Measurements from ENCODE around the gene PREP. TPM values are rescaled to one million over a fixed set of nuclear protein-coding genes. Genes with fewer than 3 reads are reported as not detected.

Gene PREP
- polyA plus RNA-seq, 2 of the 4 experiments (the other 2 are of a cell fraction) = 18.9 to 29.7 TPM

DNA sequence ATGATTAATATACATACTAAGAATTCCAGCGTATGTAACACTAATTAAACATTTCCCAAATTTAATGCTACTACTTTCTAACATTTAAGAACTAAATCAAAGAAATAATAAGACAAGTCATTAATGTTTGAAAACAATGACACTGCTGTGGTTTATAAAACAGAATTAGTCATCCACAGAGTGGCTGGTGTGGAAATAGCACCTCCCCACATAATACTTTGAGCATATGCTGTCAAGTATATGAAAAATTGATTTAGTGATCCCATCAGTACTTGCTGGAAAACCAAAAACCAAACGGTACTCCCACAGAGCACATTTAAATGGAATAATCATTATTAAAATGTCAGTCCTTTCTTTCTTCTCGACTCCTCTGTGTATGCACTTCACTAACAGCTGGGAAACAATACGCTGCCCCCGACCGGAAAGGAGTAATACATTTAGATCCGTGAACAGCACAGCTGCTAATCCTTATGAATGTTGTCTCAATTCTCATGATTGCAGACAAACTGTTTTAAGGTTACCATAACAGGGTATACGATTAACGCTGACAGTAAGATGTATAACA is 78.4 kb downstream of the PREP start:
- CTCF ChIA-PET = interaction anchor here (0.7 kb wide), 1 partner anchor 237 kb away, joined by 3 read pairs; no protein-coding TSS in a partner anchor
- WGBS (ENCODE audit: missing lambda C conversion rate) = 88% methylated on average over 9 of the region's 9 CpGs
- no peak for TF ChIP-seq PHF8 (IDR thresholded peaks at IDR 0.05; ENCODE audit: borderline replicate concordance, low read depth)
- H3K4me1 ChIP-seq = peaks cover 15% of the 10 kb centered on the region
- no peak for FAIRE-seq
- no peak overlapping the region for H3K4me2 ChIP-seq
- POLR2A ChIA-PET = no interaction called here
- H3K27ac ChIP-seq = no peak overlapping the region
- no peak for DNase-seq (ENCODE audit: low read depth in 1 of 2, low spot score in 1 of 2)
- H3K9me3 ChIP-seq = no peaks in the 10 kb centered on the region
- no peak for ATAC-seq
- H3K4me3 ChIP-seq = no peak overlapping the region

DNA sequence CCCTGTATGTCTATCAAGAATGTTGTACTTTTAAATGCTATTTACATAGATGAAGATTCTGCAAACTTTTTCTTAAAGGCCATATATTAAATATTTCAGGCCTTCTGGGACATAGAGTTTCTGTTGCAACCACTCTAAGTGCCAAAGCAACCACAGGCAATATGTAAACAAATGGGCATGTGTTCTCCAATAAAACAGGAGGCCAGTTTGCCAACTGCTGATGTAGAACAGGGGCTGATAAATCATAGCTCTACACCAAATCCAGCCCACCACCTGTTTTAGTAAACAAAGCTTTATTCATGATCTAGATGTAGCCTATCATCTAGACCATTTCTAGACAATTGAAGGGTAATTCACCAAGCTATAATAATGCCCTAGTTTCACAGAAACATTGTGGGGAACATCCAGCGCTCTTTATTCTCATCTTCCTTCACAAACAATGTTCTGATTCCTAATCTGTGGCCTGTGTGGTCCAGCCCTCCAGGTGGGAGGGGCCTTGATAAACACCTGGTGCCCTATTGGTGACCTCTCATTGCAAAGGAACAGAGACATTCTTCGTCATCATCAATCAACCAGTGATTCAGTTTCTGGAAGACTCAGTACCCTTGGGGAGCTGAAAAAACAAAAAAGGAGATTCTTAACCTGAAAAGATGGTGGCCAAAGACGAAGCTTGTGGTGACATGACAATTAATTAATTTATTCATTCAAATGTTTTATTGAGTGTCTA is 80.2 kb downstream of the PREP start:
- FAIRE-seq (no peak), ATAC-seq (no peak), DNase-seq (ENCODE audit: low read depth in 1 of 2, low spot score in 1 of 2) (no peak)
- TF ChIP-seq SREBF2 (IDR thresholded peaks at IDR 0.05) = no peak
- no peak for TF ChIP-seq ELK1 (IDR thresholded peaks at IDR 0.05; ENCODE audit: low read depth, low read length)
- TF ChIP-seq, protein P1, sequence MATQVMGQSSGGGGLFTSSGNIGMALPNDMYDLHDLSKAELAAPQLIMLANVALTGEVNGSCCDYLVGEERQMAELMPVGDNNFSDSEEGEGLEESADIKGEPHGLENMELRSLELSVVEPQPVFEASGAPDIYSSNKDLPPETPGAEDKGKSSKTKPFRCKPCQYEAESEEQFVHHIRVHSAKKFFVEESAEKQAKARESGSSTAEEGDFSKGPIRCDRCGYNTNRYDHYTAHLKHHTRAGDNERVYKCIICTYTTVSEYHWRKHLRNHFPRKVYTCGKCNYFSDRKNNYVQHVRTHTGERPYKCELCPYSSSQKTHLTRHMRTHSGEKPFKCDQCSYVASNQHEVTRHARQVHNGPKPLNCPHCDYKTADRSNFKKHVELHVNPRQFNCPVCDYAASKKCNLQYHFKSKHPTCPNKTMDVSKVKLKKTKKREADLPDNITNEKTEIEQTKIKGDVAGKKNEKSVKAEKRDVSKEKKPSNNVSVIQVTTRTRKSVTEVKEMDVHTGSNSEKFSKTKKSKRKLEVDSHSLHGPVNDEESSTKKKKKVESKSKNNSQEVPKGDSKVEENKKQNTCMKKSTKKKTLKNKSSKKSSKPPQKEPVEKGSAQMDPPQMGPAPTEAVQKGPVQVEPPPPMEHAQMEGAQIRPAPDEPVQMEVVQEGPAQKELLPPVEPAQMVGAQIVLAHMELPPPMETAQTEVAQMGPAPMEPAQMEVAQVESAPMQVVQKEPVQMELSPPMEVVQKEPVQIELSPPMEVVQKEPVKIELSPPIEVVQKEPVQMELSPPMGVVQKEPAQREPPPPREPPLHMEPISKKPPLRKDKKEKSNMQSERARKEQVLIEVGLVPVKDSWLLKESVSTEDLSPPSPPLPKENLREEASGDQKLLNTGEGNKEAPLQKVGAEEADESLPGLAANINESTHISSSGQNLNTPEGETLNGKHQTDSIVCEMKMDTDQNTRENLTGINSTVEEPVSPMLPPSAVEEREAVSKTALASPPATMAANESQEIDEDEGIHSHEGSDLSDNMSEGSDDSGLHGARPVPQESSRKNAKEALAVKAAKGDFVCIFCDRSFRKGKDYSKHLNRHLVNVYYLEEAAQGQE (IDR thresholded peaks at IDR 0.05) = no peak
- TF ChIP-seq JUN (IDR thresholded peaks at IDR 0.05) = no peak
- no peak for TF ChIP-seq HOXB5 (CRISPR knock-in tag; IDR thresholded peaks at IDR 0.05)
- no peak for TF ChIP-seq BCL3 (IDR thresholded peaks at IDR 0.05)
- TF ChIP-seq KDM5A (IDR thresholded peaks at IDR 0.05) = no peak
- TF ChIP-seq RNF2 (IDR thresholded peaks at IDR 0.05; ENCODE audit: borderline replicate concordance, low read depth) = no peak
- TF ChIP-seq, protein P2, sequence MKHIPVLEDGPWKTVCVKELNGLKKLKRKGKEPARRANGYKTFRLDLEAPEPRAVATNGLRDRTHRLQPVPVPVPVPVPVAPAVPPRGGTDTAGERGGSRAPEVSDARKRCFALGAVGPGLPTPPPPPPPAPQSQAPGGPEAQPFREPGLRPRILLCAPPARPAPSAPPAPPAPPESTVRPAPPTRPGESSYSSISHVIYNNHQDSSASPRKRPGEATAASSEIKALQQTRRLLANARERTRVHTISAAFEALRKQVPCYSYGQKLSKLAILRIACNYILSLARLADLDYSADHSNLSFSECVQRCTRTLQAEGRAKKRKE (CRISPR knock-in tag; IDR thresholded peaks at IDR 0.05; ENCODE audit: low read depth) = no peak
- TF ChIP-seq CHD2 (IDR thresholded peaks at IDR 0.05; ENCODE audit: low read length, partially characterized antibody) = no peak
- TF ChIP-seq, protein P3, sequence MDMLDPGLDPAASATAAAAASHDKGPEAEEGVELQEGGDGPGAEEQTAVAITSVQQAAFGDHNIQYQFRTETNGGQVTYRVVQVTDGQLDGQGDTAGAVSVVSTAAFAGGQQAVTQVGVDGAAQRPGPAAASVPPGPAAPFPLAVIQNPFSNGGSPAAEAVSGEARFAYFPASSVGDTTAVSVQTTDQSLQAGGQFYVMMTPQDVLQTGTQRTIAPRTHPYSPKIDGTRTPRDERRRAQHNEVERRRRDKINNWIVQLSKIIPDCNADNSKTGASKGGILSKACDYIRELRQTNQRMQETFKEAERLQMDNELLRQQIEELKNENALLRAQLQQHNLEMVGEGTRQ (IDR thresholded peaks at IDR 0.05) = no peak
- no peak for TF ChIP-seq HES2 (IDR thresholded peaks at IDR 0.05)
- TF ChIP-seq CTCF (IDR thresholded peaks at IDR 0.05) = no peak
- no peak for TF ChIP-seq FOXS1 (CRISPR knock-in tag; IDR thresholded peaks at IDR 0.05)
- no peak for TF ChIP-seq ZFP36 (IDR thresholded peaks at IDR 0.05; ENCODE audit: borderline replicate concordance, partially characterized antibody)
- TF ChIP-seq JUNB (IDR thresholded peaks at IDR 0.05) = no peak
- TF ChIP-seq SMC3 (IDR thresholded peaks at IDR 0.05) = no peak
- 90% methylated on average over 3 of the region's 3 CpGs for WGBS (ENCODE audit: missing lambda C conversion rate)
- no peak overlapping the region for H3K4me2 ChIP-seq
- H3K4me1 ChIP-seq = peaks cover 25% of the 10 kb centered on the region
- H3K27ac ChIP-seq = no peak overlapping the region
- no peaks in the 10 kb centered on the region for H3K9me3 ChIP-seq
- CTCF ChIA-PET = interaction anchor here (1.3 kb wide), 1 partner anchor 22 kb away, joined by 3 read pairs; no protein-coding TSS in a partner anchor
- POLR2A ChIA-PET = no interaction called here
- H3K4me3 ChIP-seq = no peak overlapping the region

All from A549 (cell line).